ENCODE data around the gene KRTAP5-2. TPM values are rescaled to one million over a fixed set of nuclear protein-coding genes. Genes with fewer than 3 reads are reported as not detected.
"Not testable (repeated sequence)": the region's sequence is repeated elsewhere in the genome, so short reads cannot be mapped to it uniquely, and the experiment has no call there.

KRTAP5-2 gene
- total RNA-seq, 1 donor from 2014 or later = not detected

DNA sequence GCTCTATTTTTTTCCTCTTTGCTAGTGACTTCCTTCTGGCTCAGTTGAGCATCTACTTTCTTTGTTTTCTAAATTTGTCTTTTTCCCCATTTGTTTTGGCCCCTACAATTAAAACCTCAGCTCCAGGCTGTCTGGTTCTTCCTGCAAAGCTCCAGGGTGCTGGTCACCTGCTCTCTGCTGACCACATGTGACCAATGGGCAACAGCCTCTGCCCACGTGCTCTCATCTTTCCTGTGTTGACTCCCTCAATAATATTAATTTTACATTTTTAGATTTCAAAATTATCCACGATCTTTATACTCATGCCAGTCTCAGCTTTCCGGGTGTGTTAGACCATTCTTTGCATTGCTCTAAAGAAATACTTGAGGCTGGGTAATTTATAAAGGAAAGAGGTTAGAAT is 312 bp upstream of the KRTAP5-2 start:
- DNase-seq; intact Hi-C loops (cut with DNase I); ATAC-seq (ENCODE audit: poor library complexity): not testable (repeated sequence)

DNA sequence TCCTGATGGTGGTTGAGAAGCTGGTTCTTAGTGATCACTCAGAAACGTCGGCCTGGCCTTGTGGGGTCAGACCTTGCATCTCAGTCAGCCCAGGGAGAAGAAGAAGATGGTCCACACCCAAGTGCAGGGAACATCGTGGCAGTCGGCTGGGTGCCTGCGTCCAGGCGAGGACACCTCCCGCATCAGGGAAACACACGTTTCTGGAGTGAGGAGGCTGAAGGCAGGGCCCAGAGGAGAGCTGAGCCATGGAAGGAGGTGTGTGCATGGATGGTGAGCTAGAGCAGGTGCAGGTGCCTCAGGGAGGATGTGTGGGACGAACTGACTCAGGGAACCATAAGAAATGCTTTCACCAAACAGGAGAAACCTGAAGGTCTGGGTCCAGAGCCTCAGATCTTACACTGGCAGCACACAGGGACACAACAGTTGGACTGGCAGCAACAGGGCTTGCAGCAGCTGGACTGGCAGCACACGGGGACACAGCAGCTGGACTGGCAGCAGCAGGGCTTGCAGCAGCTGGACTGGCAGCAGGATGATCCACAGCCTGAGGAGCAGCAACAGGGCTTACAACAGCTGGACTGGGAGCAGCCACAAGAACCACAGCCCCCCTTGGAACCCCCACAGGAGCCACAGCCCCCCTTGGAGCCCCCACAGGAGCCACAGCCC is 632 bp downstream of the KRTAP5-2 start:
- ATAC-seq (ENCODE audit: poor library complexity) (no peak), DNase-seq (no peak)
- intact Hi-C loops (cut with DNase I) = no loop called here

DNA sequence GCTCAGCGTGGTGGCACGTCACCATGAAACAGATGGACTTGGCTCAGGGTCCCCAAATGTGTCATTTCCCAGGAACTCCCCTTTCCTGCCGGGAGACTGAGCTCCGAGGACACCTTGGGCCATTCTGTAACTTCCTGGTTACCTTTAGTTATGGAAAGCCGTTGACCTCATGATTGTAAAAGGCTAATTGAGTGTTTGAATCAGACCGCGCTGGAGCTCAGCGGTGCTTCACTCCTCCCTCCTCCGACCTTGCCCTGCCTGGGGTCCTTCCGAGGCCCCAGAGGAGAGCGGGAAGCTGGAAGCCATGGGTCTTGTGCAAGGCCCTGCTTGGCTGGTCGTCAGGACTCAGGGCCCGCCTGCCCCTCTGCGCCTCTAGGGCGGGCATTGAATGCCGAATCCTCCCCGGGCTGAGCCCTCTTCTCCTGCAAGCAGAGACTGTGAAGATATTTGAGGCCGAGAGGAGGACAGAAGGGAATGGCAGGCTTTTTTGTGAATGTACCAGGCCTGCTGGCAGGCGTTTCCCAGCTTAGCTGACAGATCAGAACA is 1.4 kb downstream of the KRTAP5-2 start:
- DNase-seq; ATAC-seq (ENCODE audit: poor library complexity); intact Hi-C loops (cut with DNase I): not testable (repeated sequence)

DNA sequence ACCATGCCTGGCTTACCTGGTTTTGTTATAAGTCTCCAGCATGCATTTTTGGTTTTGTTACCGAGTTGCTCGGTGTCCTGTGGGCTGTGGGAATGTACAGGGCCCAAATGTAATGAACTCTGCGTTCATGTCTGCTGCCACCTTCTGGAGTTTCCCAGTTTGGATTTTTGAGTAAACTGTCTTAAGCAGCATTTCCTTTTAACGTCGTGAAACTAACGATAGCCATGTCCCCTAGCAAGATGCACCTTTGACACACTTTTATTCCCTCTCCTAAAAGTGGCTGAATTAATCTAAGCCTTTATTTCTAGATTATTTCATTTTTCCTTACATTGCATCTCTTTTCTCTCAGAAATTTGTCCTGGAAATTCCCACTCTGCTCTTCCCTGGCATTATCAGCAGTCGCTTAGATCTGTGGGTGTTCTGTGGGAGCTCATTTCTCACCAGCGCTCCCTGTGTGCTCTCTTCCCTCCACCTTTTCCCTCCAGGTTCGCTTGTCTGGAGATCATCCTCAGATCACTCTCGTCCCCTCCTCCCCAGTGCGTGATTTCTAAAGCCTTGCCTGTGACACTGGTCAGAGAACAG is 2.0 kb downstream of the KRTAP5-2 start:
- DNase-seq; ATAC-seq (ENCODE audit: poor library complexity); intact Hi-C loops (cut with DNase I): not testable (repeated sequence)

- DNase-seq = no peak
- intact Hi-C loops (cut with DNase I) = no loop called here
- no peak for ATAC-seq (ENCODE audit: poor library complexity)
Measured at GRCh38 chr11:1592628-1593027, 5.5 kb downstream of the KRTAP5-2 start.

DNA sequence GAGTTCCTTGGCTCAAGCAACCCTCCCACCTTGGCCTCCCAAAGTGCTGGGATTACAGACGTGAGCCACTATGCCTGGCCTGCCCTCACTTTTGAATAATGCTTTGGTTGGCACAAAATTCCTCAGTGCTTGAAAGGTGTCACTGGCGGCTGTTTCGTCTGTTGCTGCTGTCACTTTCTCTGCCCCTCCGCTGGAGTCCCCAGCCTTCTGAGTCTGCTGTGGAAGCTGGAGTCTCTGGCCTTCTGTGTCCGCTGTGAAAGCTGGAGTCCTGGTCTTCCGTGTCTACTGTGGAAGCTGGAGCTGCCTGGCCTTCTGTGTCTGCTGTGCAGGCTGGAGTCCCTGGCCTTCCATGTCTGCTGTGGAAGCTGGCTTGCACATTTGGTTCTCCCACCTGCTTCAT is 8.1 kb downstream of the KRTAP5-2 start:
- ATAC-seq (ENCODE audit: poor library complexity) (no peak), DNase-seq (no peak)
- intact Hi-C loops (cut with DNase I) = no loop called here

DNA sequence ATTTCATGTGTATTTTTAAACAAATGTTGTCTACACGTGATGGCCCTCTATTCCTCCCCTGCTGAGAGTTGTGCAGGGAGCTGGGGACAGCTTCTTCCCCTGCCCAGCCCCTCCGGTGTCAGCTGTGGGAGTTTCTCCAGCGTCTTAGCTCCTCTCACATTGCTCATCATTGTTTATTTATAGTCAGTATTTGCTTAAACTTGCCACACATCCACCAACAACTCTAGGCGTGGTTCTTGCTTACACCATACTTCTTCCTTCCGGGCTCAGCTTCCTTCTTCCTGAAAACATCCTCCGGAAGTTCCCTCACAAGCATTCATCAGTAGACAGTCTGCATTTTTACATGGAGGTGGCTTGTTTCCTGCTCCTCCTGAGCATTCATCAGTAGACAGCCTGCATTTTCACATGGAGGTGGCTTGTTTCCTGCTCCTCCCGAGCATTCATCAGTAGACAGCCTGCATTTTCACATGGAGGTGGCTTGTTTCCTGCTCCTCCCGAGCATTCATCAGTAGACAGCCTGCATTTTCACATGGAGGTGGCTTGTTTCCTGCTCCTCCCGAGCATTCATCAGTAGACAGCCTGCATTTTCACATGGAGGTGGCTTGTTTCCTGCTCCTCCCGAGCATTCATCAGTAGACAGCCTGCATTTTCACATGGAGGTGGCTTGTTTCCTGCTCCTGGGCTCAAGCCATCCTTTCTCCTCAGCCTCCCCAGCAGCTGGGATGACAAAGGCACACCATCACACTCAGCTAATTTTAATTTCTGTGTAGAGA is 8.7 kb downstream of the KRTAP5-2 start:
- DNase-seq; intact Hi-C loops (cut with DNase I): not testable (repeated sequence)
- peak; percentile 65 for ATAC-seq (ENCODE audit: poor library complexity)

DNA sequence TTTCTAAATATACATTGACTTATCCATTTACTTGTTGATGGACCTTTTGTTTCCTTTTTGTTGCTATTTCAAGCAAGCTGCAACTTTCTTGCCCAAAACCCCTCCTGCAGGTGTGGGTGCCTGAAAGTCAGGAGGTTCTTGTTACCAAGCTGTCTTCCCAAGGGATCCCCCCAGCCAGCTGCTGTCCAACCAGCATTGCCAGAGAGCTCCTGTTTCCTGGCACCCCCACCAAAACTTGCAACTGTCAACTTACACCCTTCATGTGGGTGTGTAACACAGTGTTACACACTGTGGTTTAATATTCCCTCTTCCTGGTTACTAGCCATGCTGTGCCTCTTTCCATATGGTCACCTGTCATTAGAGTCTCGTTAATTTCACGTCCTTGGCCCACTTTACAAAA is 11.4 kb downstream of the KRTAP5-2 start:
- DNase-seq (no peak), ATAC-seq (ENCODE audit: poor library complexity) (no peak)
- intact Hi-C loops (cut with DNase I) = no loop called here

GRCh38 chr11:1584661-1585370 is 13.3 kb downstream of the KRTAP5-2 start, which contains the start of gene KRTAP5-1:
Gene KRTAP5-1 (minus strand): TSS chr11:1585283. CDS start chr11:1585249, 34 bp downstream.
- intact Hi-C loops (cut with DNase I); DNase-seq; ATAC-seq (ENCODE audit: poor library complexity): not testable (repeated sequence)

DNA sequence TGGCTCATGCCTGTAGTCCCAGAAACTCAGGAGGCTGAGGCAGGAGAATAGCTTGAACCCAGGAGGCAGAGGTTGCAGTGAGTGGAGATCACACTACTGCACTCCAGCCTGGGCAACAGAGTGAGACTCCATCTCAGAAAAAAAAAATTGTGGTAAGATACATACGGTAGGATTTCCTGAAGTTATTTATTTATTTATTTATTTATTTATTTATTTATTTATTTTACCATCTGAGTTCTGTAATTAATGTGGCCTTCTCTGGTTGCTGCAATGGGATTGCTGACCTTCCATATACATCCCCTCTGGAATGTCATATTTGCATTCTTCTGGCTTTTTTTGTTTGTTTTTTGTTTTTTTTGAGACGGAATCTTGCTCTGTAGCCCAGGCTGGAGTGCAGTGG is 15.2 kb downstream of the KRTAP5-2 start:
- DNase-seq; intact Hi-C loops (cut with DNase I); ATAC-seq (ENCODE audit: poor library complexity): not testable (repeated sequence)

DNA sequence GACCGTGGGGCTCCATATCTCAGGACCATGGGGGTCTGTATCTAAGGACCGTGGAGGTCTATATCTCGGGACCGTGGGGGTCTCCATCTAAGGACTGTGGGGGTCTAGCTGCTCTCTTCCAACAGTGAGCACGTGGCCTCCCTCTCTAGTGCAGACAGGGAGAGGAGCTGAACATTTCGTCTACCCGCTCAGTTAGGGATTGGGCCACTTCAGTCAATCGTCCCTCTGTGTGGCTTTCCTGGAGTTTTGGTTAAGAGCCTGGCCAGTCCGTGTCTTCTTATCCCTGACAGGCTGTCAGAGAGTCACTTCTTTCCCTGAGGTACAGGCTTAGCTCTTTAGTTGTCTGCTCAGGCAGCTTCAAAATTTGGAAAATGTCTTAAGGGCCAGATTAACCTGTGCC is 16.1 kb downstream of the KRTAP5-2 start:
- no peak for ATAC-seq (ENCODE audit: poor library complexity)
- intact Hi-C loops (cut with DNase I) = no loop called here

DNA sequence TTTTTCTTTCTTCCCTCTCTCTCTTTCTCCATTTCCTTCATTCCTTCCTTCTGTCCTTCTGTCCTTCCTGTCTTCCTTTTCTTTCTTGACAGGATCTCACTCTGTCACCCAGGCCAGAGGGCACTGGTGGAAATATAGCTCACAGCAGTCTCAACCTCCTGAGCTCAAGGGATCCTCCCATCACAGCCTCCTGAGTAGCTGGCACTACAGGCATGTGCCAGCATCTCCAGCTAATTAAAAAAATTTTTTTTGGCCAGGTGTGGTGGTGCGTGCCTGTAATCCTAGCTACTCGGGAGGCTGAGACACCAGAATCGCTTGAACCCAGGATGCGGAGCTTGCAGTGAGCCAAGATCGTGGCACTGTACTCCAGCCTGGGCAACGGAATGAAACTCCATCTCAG is 21.3 kb downstream of the KRTAP5-2 start:
- DNase-seq = no peak
- intact Hi-C loops (cut with DNase I) = loop anchor here (10.0 kb wide), 2 partner anchors 272 to 372 kb away; partner anchors contain the start of gene TOLLIP
- ATAC-seq (ENCODE audit: poor library complexity) = no peak

More for the DNA sequence above, 16.1 kb downstream of the KRTAP5-2 start:
- no peak for DNase-seq

DNA sequence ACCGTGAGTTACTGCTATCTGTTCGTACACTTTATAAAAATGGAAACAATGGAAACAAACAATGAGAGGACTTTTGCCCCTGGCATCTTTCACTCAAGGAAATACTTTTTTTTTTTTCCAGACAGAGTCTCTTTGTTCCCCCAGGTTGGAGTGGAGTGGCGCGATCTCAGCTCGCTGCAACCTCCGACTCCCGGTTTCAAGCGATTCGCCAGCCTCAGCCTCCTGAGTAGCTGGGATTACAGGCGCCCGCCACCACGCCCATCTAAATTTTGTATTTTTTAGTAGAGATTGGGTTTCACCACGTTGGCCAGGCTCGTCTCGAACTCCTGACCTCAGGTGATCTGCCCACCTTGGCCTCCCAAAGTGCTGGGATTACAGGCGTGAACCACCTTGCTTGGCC is 22.3 kb downstream of the KRTAP5-2 start:
- not testable (repeated sequence) for ATAC-seq (ENCODE audit: poor library complexity); DNase-seq
- intact Hi-C loops (cut with DNase I) = loop anchor here (2.0 to 10.0 kb wide), 3 partner anchors 29 to 371 kb away; partner anchors contain the start of gene TOLLIP

- no peak for DNase-seq
- intact Hi-C loops (cut with DNase I) = loop anchor here (2.0 to 10.0 kb wide), 3 partner anchors 28 to 370 kb away; partner anchors contain the start of gene TOLLIP
- no peak for ATAC-seq (ENCODE audit: poor library complexity)
Measured at GRCh38 chr11:1574933-1575242, 23.2 kb downstream of the KRTAP5-2 start.

DNA sequence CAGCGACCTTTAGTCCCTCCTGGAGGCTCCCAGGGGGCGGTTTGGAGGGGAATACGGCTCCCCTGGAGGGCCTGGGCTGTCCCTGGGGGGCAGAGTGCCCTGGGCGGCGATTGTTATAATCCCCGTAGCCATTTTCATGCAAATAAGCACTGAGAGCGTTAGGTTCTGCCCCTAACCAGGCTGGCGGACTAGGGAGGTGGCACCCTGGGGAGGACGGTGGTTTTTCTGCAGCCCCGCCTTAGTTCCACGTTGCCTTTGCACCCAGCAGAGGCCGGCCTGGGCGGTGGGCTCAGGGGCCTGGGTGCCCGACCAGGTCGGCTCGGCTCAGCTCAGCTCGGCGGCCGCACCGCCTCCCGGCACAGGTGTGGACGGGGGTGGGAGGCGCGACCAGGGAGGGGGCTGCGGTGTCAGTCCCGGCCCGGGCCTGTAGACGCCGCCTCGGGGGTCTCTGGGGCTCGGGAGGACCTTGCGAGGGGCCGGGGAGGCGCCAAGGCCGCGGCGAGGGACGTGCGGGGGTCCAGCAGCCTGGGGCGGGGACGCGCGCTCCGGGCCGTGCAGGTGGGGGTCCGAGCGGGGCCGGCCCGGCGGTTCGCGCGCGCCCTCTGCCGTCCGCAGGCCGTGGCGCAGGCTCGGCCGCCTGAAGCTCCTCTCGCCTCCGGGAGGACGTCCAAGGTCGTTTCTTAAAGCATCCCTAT is 23.7 kb downstream of the KRTAP5-2 start:
- peak; percentile 74 for DNase-seq
- ATAC-seq (ENCODE audit: poor library complexity) = peak; percentile 74
- intact Hi-C loops (cut with DNase I) = loop anchor here (2.0 to 10.0 kb wide), 3 partner anchors 28 to 370 kb away; partner anchors contain the start of gene TOLLIP

DNA sequence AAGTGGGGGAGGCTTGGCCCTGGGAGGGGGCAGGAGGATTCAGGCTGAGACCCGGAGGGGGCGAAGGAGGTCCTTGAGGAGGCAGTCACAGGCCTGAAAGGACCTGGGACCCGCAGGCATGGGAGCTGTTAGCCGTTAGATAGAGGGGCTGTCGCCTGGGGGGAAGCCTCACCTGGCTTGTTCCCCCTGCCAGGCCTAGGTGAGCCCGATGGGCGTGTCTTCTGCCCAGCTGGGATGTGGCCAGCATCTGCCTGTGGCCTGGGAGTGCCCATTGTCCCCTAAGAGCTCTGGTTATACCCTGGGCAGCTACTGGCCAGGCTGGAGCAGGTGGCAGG is 24.2 kb downstream of the KRTAP5-2 start:
- ATAC-seq (ENCODE audit: poor library complexity) = peak; percentile 14
- intact Hi-C loops (cut with DNase I) = loop anchor here (2.0 to 10.0 kb wide), 3 partner anchors 27 to 369 kb away; partner anchors contain the start of gene TOLLIP
- no peak for DNase-seq

DNA sequence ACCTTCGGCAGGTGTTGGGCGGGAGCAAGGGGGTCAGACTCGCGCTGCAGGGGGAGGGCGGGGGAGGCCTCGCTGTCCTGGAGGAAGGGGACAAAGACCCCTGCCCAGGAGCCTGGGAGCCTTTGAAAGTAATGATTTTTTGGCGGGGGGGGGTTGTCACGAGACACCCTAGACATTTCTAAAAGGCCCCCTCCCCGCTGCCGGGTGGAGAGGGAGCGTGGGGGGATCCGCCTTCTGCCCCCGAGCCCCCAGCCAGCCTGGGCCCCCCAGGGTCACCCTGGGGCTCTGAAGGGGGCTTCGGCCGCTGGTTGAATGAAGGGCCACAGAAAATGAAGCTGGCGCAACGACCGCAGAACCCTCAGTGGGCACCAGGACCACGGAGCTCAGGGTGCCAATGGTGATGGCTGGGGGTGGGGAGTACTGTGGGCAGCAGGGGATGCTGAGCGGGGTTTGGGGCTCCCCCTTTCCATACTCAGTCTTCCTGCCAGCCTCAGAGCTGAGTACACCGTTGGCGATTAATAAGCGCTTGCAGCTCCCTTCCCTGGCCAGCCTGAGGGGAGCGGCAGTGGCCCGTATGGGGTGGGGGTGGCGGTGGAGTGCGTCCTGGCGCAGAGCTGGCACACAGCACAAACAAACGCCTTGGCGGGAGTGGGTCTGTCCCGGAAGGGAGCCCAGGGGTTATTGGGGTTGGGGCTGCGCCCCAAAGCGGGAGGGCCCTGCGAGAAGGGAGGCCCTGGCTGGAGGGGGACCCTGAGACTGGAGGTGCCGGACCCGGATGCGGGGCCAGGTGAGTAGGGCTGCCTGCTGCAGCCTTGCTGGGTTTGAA is 24.8 kb downstream of the KRTAP5-2 start:
- no peak for DNase-seq
- intact Hi-C loops (cut with DNase I) = loop anchor here (10.0 kb wide), 2 partner anchors 268 to 368 kb away; partner anchors contain the start of gene TOLLIP
- no peak for ATAC-seq (ENCODE audit: poor library complexity)

All from Right ventricle myocardium superior (tissue), 1 donor.